IPS-20b (cell line): ENCODE measurements around the gene RRP7A.
"Not testable (repeated sequence)": the region's sequence is repeated elsewhere in the genome, so short reads cannot be mapped to it uniquely, and the experiment has no call there.

ENCODE experiments used
- H3K27ac ChIP-seq: one replicate; pipeline ENCODE4 v1.5.1; 2013; ENCODE audit warnings: low read length
- H3K27me3 ChIP-seq: 2 replicates; pipeline ENCODE4 v1.6.1; 2013; ENCODE audit warnings: mild to moderate bottlenecking, low read length, inconsistent platforms; ENCODE audit not compliant: insufficient read depth
- H3K36me3 ChIP-seq: 2 replicates; pipeline ENCODE4 v1.6.1; 2013; ENCODE audit warnings: low read depth, mild to moderate bottlenecking, inconsistent platforms, low read length, moderate library complexity; ENCODE audit not compliant: insufficient read depth
- H3K4me1 ChIP-seq: 2 replicates; pipeline ENCODE4 v1.6.1; 2013; ENCODE audit warnings: mild to moderate bottlenecking, control low read depth, inconsistent platforms, low read length, moderate library complexity; ENCODE audit not compliant: insufficient read depth
- H3K4me3 ChIP-seq: 2 replicates; pipeline ENCODE4 v1.5.1; 2013; ENCODE audit warnings: mild to moderate bottlenecking, low read length, inconsistent platforms
- H3K9ac ChIP-seq: 2 replicates; pipeline ENCODE4 v1.6.1; 2013; ENCODE audit warnings: low read depth, mild to moderate bottlenecking, inconsistent platforms, low read length, moderate library complexity
- H3K9me3 ChIP-seq: 2 replicates; pipeline ENCODE4 v1.6.1; 2013; ENCODE audit warnings: mild to moderate bottlenecking, low read depth, low read length, inconsistent platforms; ENCODE audit not compliant: insufficient read depth

The RRP7A gene

DNA sequence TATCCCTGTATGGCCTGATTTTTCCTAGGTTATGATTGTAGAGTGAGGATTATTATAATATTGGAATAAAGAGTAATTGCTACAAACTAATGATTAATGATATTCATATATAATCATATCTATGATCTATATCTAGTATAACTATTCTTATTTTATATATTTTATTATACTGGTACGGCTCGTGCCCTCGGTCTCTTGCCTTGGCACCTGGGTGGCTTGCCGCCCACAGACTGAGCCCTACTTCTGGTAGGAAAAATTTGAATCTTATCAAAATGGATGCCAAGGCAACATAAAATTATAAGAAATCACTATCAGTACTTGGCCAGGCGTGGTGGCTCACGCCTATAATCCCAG, 32.7 kb upstream of the RRP7A start:
- not testable (repeated sequence) for H3K4me3 ChIP-seq, H3K9ac ChIP-seq, H3K27ac ChIP-seq, H3K36me3 ChIP-seq, H3K4me1 ChIP-seq, H3K9me3 ChIP-seq
- peaks cover 33% of the 10 kb centered on the region for H3K27me3 ChIP-seq

DNA sequence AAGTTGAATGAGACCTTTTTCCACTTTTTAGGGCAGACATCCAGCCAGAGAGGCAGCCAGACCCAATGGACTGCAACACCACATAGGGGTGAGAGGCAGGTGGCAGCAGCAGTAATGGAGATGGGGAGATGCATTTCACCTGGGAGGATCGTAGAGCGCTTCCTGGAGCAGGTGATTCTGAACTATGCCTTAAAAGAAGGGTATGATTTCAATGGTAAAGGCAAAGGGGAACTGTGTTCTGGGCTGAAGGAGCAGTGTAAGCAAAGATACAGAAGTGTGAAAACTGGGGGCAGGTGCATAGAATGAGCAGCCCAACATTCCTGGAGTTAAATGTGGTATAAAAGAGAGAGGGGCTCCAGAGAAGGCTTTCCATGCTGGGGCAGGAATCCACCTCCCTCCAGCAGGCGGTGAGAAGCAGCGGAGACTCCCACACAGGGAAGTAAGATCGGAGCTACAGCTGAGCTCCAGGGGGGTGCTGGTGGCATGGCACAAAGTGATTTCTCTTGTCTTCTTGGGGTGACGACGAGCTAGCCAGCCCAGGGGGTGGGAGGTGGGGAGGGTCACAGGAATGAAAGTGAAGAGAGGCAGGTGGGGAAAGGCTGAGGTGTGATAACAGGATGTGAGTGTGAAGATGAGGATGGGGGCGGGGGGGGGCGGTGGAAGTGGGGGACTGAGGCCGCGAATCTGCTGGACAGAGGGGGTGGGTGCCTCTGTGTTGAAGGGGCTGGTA, 29.9 kb upstream of the RRP7A start:
- Histone ChIP-seq H3K36me3 (no peaks in the 10 kb centered on the region), H3K9me3 (no peaks in the 10 kb centered on the region; the same call in 1 of the 2 replicates), H3K27ac (no peak overlapping the region), H3K9ac (no peak overlapping the region), H3K4me3 (no peak overlapping the region), H3K27me3 (peaks cover 32% of the 10 kb centered on the region), H3K4me1 (no peaks in the 10 kb centered on the region)

DNA sequence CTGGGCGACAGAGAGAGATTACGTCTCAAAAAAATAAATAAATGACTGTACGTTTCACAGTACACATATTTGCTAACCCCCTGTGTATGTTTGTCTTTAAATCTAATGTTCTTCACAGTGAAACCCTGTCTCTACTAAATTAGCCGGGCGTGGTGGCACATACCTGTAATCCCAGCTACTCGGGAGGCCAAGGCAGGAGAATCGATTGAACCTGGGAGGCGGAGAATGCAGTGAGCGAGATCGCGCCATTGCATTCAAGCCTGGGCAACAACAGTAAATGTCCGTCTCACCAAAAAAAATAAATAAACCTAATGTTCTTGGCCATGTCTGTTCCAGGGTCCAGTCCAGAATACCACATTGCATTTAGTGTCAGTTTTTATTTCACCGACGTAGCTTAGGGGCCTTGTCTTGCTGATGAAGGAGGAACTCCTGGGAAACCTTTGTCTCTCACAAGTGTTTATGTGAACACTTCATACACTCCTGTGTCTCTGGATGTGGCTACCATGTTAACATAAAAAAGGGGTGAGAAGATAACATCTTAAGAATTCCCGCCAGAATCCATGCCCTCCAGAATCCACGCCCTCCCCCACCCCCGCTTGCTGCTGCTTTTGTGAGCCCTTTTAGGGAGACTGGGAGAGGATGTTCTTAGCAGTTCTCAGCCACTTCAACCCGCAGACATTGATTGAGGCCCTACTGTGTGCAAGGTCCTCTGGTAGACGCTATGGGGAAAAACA, 29.2 kb upstream of the RRP7A start:
- Histone ChIP-seq H3K9me3 (no peaks in the 10 kb centered on the region; the same call in 1 of the 2 replicates), H3K4me3 (no peak overlapping the region), H3K27me3 (peaks cover 25% of the 10 kb centered on the region), H3K36me3 (no peaks in the 10 kb centered on the region), H3K4me1 (no peaks in the 10 kb centered on the region), H3K9ac (no peak overlapping the region), H3K27ac (no peak overlapping the region)

DNA sequence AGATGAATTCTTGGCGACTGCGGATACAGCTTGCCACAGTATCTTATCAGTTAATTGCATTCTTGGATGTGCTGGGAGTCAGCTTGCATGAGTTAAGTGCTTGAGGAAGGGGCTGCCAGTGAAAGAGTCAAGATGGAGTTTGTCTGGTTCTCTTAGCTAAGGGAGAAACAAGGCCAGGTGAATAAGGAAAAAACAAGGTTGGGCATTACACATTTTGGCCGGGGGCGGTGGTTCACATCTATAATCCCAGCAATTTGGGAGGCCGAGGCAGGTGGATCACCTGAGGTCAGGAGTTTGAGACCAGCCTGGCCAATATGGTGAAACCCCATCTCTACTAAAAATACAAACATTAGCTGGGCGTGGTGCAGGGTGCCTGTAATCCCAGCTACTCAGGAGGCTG, 28.5 kb upstream of the RRP7A start:
- not testable (repeated sequence) for H3K4me1 ChIP-seq, H3K9me3 ChIP-seq, H3K36me3 ChIP-seq, H3K4me3 ChIP-seq, H3K27ac ChIP-seq, H3K9ac ChIP-seq
- H3K27me3 ChIP-seq: peaks cover 22% of the 10 kb centered on the region

DNA sequence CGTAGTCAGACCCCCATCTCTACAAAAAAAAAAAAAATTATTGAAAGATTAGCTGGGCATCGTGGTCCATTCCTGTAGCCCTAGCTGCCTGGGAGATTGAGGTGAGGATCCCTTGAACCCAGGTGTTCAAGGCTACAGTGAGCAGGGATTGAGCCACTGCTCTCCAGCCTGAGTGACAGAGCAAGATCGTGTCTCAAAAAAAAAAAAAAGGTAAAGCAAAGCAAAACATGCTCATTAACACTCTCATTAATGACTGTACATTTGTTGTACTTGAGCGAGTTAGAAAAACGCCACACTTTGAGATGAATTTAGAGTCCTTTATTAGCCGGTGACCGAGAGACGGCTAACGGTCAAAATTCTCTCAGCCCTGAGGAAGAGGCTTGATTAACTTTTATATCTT, 28.0 kb upstream of the RRP7A start:
- Histone ChIP-seq H3K4me3 (no peak overlapping the region), H3K9me3 (no peaks in the 10 kb centered on the region; the same call in 1 of the 2 replicates), H3K27me3 (peaks cover 17% of the 10 kb centered on the region), H3K36me3 (no peaks in the 10 kb centered on the region), H3K27ac (no peak overlapping the region), H3K4me1 (no peaks in the 10 kb centered on the region), H3K9ac (no peak overlapping the region)

DNA sequence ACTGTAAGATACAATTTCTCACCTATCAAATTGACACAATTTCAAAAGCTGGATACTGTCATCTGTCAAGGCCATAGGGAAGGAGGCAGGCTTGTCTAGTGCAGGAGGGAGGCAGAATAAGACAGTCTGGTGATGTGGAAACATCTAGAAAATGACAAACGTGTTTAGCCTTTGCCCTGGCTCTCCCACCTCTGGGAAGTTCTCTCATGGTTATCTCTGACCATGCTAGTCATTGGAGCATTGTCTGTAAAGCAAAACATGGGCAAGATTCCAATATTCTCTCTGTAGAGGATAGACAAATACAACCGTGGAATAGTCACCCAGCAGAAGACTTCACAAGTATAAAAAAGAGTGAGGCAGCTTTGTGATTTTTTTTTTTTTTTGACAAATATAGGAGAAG, 25.1 kb upstream of the RRP7A start:
- H3K4me1 ChIP-seq: no peaks in the 10 kb centered on the region
- H3K36me3 ChIP-seq: no peaks in the 10 kb centered on the region
- H3K4me3 ChIP-seq: no peak overlapping the region
- no peak overlapping the region for H3K27ac ChIP-seq
- H3K27me3 ChIP-seq: 0 out of 2 replicates have a peak, but pooled peaks cover 3% of the 10 kb centered on the region
- no peak overlapping the region for H3K9ac ChIP-seq
- no peaks in the 10 kb centered on the region for H3K9me3 ChIP-seq

DNA sequence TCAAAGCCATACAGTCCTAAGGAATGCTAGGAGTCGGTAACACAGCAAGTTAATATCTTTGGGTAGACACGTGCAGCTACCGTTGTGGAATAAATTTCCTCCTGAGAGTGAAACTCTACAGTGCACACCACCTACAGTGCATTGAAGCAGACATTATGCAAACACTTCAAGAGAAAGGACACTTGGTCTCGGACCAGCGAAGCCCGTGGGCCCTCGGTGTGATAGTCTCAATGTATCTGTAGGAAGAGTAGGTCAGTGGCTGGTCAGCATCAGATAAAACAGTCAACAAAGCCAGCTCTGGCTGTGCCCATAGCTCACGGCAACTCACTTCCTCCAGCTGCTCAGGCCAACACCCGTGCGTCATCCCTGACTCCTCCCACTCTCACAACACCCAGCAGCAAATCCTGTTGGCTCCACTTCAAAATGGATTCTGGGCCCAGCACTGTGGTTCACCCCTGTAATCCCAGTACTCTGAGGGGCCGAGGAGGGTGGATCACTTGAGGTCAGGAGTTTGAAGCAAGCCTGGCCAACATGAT, 19.7 kb upstream of the RRP7A start:
- not testable (repeated sequence) for H3K9ac ChIP-seq, H3K27me3 ChIP-seq, H3K9me3 ChIP-seq, H3K4me1 ChIP-seq, H3K4me3 ChIP-seq, H3K27ac ChIP-seq, H3K36me3 ChIP-seq

DNA sequence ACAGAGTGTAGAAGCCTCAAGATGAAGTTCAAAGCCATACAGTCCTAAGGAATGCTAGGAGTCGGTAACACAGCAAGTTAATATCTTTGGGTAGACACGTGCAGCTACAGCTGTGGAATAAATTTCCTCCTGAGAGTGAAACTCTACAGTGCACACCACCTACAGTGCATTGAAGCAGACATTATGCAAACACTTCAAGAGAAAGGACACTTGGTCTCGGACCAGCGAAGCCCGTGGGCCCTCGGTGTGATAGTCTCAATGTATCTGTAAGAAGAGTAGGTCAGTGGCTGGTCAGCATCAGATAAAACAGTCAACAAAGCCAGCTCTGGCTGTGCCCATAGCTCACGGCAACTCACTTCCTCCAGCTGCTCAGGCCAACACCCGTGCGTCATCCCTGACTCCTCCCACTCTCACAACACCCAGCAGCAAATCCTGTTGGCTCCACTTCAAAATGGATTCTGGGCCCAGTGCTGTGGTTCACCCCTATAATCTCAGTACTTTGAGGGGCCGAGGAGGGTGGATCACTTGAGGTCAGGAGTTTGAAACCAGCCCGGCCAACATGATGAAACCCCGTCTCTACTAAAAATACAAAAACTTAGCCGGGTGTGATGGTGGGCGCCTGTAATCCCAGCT, 17.7 kb upstream of the RRP7A start:
- not testable (repeated sequence) for H3K27ac ChIP-seq, H3K9ac ChIP-seq

DNA sequence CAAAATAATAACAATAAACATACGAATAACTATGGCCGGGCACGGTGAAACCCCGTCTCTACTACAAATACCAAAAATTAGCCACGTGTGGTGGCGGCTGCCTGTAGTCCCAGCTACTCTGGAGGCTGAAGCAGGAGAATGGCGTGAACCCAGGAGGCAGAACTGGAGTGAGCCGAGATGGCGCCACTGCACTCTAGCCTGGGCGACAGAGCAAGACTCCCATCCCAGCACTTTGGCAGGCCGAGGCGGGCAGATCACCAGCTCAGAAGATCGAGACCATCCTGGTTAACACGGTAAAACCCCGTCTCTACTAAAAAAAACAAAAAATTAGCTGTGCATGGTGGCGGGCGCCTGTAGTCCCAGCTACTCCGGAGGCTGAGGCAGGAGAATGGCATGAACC, 17.0 kb upstream of the RRP7A start:
- not testable (repeated sequence) for H3K9ac ChIP-seq, H3K4me1 ChIP-seq, H3K9me3 ChIP-seq, H3K4me3 ChIP-seq, H3K36me3 ChIP-seq, H3K27me3 ChIP-seq, H3K27ac ChIP-seq

More for the DNA sequence above, 17.7 kb upstream of the RRP7A start:
- H3K4me1 ChIP-seq, H3K36me3 ChIP-seq, H3K27me3 ChIP-seq, H3K4me3 ChIP-seq, H3K9me3 ChIP-seq: not testable (repeated sequence)

DNA sequence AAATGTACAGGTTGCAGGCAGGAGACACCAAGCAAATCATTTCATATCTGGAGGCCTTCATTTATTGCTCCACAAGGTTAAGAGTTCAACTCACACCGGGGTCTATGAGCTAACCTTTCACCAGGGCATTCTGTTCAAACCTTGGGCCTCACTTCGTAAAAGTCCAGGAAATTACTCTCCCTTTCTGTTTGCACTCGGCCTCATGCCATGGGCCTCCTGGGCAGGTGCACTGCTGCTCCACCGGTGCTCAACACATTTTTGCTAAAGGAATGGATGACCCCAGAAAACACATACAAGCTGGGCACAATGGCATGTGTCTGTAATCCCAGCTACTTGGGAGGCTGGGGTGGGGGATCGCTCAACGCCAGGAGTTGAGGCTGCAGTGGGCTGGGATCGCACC, 16.6 kb upstream of the RRP7A start:
- H3K36me3 ChIP-seq: no peaks in the 10 kb centered on the region
- H3K27me3 ChIP-seq: no peaks in the 10 kb centered on the region
- no peaks in the 10 kb centered on the region for H3K9me3 ChIP-seq
- H3K4me3 ChIP-seq: no peak overlapping the region
- H3K27ac ChIP-seq: no peak overlapping the region
- H3K9ac ChIP-seq: no peak overlapping the region
- H3K4me1 ChIP-seq: no peaks in the 10 kb centered on the region

DNA sequence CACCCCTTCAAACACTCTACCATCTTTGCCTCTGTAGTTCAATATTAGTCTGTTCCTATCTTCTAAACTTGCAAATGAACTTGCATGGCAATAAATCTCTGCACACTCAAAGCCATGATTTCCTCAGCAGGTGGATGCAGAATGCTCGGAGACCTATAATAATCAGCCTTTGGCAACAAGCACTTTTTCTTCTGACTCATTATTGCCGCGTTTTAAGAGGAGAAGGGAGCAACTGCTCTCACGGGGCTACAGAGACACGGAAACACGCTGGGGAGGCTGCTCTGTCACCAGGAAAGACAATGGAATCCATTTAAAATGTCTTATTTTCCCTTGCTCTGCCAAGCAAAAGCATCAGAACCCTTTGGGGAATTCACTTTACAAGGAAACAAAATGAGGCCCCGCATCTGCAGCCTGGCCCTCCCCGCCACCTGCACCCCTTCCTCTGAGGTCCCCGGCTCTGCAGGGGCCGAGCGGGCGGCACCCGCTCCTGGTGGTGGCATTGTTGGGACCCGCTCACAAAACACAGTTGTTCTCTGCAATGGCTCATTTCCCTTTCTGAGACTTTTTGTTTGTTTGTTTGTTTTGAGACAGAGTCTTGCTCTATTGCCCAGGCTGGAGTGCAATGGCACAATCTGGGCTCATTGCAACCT, 15.6 kb upstream of the RRP7A start:
- not testable (repeated sequence) for H3K4me3 ChIP-seq, H3K27ac ChIP-seq, H3K36me3 ChIP-seq, H3K4me1 ChIP-seq, H3K9me3 ChIP-seq, H3K27me3 ChIP-seq, H3K9ac ChIP-seq
